Measurements from ENCODE around the gene F5.

GRCh38 chr1:169484683-169485430 lies 101.4 kb downstream of the F5 start:
- TF ChIP-seq POLR2A (IDR thresholded peaks at IDR 0.05; ENCODE audit: low read length) (no peak), GATA1 (IDR thresholded peaks at IDR 0.05; ENCODE audit: low read depth, low read length) (no peak)
